GM21381 (cell line): ENCODE data around the gene ISG15.

ENCODE experiments used
- ATAC-seq: cut with Tn5 transposase; IDR thresholded peaks from one replicate; pipeline ENCODE4 v1.9.1; 2021; ENCODE audit warnings: mild to moderate bottlenecking, moderate library complexity; ENCODE audit not compliant: unreplicated experiment

ISG15 gene

GRCh38 chr1:1041873-1042272 lies 28.6 kb downstream of the ISG15 start:
- ATAC-seq: no peak

DNA sequence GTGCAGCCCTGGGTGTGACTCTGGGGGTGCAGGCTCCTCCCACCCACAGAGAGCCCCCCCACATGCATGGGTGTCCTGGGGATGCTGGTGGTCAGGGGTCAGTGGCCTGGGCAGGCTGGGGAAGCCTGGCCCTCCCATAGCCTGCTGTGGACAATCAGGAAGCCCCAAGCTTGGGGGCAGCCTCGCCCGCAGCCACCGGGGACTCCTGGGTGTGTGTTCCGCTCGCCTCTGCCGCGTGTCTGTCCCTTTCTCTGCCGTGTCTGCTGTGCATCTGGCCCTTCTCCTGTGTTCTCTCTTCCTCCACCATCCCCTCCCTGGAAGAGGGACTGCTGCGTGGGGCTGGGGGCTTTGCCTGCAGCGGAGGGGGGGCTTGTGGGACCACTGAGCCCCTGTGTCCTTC lies 29.5 kb downstream of the ISG15 start:
- ATAC-seq: no peak

DNA sequence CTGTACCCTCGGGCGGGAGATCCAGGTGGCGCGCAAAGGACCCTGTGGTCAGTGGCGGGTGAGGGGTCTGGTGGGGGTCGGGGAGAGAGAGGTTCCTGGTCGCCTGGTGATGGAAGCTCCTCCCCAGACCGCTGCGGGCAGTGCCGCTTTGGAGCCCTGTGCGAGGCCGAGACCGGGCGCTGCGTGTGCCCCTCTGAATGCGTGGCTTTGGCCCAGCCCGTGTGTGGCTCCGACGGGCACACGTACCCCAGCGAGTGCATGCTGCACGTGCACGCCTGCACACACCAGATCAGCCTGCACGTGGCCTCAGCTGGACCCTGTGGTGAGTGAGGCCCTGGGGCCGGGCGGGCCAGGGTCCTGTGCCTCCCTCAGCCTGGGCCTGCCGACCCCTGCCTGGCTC lies 30.1 kb downstream of the ISG15 start:
- ATAC-seq: no peak

- no peak for ATAC-seq
These were observed 30.6 kb downstream of the ISG15 start for GRCh38 chr1:1043921-1044320.

DNA sequence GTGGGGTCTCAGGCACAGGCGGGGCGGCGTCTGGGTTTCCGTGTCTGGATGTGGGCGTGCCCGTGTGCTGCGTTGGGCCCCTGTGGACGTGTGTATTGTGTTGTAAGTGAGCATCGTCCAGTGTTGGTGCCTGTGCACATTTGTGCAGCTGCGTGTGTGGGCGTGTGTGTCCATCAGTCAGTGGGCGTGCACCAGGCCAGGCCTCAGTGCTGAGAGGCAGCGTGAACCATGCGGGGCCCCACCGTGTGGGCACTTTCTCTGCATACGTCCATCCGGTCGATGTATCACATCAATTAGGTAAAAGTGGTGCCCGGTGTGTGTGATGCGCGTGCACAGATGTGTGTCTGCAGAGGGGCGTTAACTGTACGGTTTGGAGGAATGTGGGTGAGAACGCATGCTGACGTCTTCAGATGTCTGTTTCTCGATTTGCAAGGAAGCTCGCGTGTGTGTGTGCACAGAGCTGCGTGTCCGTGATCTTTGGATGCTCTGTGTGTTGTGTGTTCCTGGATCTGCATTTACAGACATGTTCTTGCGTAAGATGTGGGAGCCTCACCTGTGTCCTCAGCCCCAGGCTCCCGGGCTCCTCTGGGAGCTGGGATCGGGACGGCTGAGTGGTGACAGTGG lies 31.3 kb downstream of the ISG15 start:
- ATAC-seq: no peak

DNA sequence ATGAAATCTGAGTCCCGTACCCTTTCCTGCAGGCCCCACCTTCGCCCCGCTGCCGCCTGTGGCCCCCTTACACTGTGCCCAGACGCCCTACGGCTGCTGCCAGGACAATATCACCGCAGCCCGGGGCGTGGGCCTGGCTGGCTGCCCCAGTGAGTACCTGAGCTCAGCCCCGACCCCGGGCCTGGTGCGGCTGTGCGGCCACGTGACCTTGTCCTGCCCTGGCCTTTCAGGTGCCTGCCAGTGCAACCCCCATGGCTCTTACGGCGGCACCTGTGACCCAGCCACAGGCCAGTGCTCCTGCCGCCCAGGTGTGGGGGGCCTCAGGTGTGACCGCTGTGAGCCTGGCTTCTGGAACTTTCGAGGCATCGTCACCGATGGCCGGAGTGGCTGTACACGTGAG lies 31.8 kb downstream of the ISG15 start:
- no peak for ATAC-seq

DNA sequence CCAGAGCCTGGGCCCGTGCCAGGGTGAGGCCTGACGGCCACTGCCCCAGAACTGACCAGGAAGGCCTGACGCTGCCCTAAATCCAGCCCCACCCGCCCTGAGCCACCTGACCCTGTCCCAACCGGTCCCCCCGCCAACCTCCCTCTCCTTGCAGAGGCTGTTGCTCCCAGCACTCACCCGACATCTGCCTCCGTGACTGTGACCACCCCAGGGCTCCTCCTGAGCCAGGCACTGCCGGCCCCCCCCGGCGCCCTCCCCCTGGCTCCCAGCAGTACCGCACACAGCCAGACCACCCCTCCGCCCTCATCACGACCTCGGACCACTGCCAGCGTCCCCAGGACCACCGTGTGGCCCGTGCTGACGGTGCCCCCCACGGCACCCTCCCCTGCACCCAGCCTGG lies 32.9 kb downstream of the ISG15 start:
- ATAC-seq: no peak

- ATAC-seq: no peak
These were observed 33.5 kb downstream of the ISG15 start for GRCh38 chr1:1046767-1047166.

- ATAC-seq: no peak
These were observed 34.1 kb downstream of the ISG15 start for GRCh38 chr1:1047407-1047806.

GRCh38 chr1:1047963-1048362 lies 34.7 kb downstream of the ISG15 start:
- no peak for ATAC-seq

DNA sequence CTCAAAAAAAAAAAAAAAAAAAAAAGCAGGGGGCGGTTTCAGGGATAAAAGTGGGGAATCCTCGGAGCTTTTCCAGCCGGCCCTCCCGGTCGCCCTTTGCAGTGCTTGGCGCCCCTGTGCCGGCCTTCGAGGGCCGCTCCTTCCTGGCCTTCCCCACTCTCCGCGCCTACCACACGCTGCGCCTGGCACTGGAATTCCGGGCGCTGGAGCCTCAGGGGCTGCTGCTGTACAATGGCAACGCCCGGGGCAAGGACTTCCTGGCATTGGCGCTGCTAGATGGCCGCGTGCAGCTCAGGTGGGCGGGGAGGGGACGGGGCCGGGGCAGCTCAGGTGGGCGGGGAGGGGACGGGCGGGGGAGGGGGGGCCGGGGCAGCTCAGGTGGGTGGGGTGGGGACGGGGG lies 35.5 kb downstream of the ISG15 start:
- no peak for ATAC-seq

GRCh38 chr1:1049318-1050165 lies 36.2 kb downstream of the ISG15 start:
- no peak for ATAC-seq

DNA sequence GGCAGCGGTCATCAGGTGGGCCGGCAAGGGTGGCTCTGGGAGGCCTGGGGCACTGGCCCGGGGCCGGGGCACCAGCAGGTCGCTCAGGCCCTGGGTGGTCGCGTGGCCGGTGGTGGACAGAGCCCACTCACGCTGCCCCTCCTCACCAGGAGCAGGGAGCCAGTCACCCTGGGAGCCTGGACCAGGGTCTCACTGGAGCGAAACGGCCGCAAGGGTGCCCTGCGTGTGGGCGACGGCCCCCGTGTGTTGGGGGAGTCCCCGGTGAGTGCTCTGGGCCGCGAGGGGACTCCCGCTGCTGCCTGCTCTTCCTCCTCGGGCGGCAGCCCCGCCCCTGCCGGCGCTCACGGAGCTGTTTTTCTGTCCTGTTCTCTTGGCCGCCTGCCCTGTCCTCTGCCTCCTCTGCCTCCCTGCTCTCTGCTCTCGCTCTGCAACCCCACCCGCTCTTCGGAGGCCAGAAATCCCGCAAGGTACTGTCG lies 37.3 kb downstream of the ISG15 start:
- ATAC-seq: no peak

DNA sequence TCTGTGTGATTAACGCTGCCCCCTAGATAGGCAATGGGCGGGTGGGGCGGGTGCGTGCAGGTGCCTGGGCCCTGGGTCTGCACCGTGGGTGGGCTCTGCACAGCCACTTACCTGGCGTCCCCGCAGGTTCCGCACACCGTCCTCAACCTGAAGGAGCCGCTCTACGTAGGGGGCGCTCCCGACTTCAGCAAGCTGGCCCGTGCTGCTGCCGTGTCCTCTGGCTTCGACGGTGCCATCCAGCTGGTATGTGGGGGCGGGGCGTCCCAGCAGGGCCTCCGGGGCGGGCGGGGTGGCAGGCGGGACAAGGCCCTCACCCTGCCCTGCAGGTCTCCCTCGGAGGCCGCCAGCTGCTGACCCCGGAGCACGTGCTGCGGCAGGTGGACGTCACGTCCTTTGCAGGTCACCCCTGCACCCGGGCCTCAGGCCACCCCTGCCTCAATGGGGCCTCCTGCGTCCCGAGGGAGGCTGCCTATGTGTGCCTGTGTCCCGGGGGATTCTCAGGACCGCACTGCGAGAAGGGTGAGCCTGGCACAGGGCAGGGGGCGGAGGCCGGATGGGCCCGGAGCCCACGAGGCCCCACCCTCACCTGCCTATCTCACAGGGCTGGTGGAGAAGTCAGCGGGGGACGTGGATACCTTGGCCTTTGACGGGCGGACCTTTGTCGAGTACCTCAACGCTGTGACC lies 38.0 kb downstream of the ISG15 start:
- no peak for ATAC-seq

GRCh38 chr1:1052003-1052840 lies 38.9 kb downstream of the ISG15 start:
- ATAC-seq: no peak

- ATAC-seq: no peak
These were observed 39.7 kb downstream of the ISG15 start for GRCh38 chr1:1053022-1053421.

GRCh38 chr1:1053682-1054081 lies 40.4 kb downstream of the ISG15 start:
- ATAC-seq: no peak

DNA sequence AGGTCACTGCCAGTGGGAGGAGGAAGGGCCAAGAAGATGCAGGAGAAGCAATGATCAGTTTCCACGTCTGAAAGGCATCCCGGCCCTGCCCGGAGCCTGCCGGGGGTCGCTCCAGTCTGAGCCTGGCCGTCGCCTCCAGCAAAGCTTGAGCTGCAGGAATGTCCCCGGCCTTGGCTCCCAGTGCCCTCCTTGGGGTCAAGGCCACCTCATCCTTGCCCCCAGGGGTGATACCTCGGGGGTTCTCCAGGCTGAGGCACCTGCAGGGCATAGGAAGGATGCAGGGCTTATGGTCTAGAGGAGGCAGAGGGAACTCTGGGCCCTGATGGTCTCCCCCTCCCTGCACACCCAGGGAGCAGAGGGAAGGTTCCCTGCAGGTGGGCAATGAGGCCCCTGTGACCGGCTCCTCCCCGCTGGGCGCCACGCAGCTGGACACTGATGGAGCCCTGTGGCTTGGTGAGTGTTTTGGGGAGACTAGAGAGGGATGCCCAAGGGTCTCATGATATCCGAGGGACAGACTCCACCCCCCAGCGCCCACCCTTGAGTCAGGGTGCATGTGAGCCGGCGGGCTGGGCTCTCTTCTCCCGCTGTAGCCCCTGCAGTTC lies 40.9 kb downstream of the ISG15 start:
- no peak for ATAC-seq

GRCh38 chr1:1054971-1055370 lies 41.7 kb downstream of the ISG15 start:
- ATAC-seq: no peak
